ENCODE measurements around the gene HECTD4.
"Not testable (repeated sequence)": the region's sequence is repeated elsewhere in the genome, so short reads cannot be mapped to it uniquely, and the experiment has no call there.

Gene HECTD4

GRCh38 chr12:112160611-112161010 is 221.6 kb downstream of the HECTD4 start:
- no peak for DNase-seq (ENCODE audit: low spot score)

GRCh38 chr12:112159146-112159541 is 223.1 kb downstream of the HECTD4 start:
- no peak for DNase-seq (ENCODE audit: low spot score)

GRCh38 chr12:112158461-112159145 is 223.6 kb downstream of the HECTD4 start:
- not testable (repeated sequence) for DNase-seq (ENCODE audit: low spot score)

GRCh38 chr12:112153893-112154219 is 228.4 kb downstream of the HECTD4 start:
- no peak for DNase-seq (ENCODE audit: low spot score)

- no peak for DNase-seq (ENCODE audit: low spot score)
Measured at GRCh38 chr12:112153181-112153892, 228.9 kb downstream of the HECTD4 start.

GRCh38 chr12:112151766-112152541 is 230.3 kb downstream of the HECTD4 start:
- DNase-seq (ENCODE audit: low spot score): no peak

- DNase-seq (ENCODE audit: low spot score): no peak
Measured at GRCh38 chr12:112149596-112149995, 232.6 kb downstream of the HECTD4 start.

- DNase-seq (ENCODE audit: low spot score): no peak
Measured at GRCh38 chr12:112148031-112148513, 234.2 kb downstream of the HECTD4 start.

- DNase-seq (ENCODE audit: low spot score): no peak
Measured at GRCh38 chr12:112146123-112146522, 236.1 kb downstream of the HECTD4 start.

GRCh38 chr12:112140728-112141127 is 241.5 kb downstream of the HECTD4 start:
- no peak for DNase-seq (ENCODE audit: low spot score)

GRCh38 chr12:112134731-112135130 is 247.5 kb downstream of the HECTD4 start:
- DNase-seq (ENCODE audit: low spot score): no peak

- no peak for DNase-seq (ENCODE audit: low spot score)
Measured at GRCh38 chr12:112133418-112133817, 248.8 kb downstream of the HECTD4 start.

- DNase-seq (ENCODE audit: low spot score): no peak
Measured at GRCh38 chr12:112131686-112132085, 250.5 kb downstream of the HECTD4 start.

- DNase-seq (ENCODE audit: low spot score): no peak
Measured at GRCh38 chr12:112130441-112130998, 251.7 kb downstream of the HECTD4 start.

GRCh38 chr12:112126911-112127310 is 255.3 kb downstream of the HECTD4 start:
- DNase-seq (ENCODE audit: low spot score): no peak

GRCh38 chr12:112126000-112126438 is 256.2 kb downstream of the HECTD4 start:
- DNase-seq (ENCODE audit: low spot score): no peak

- peak; percentile 94 for DNase-seq (ENCODE audit: low spot score)
Measured at GRCh38 chr12:112125250-112125999, 256.8 kb downstream of the HECTD4 start, which contains the start of gene TRAFD1. TRAFD1 (plus strand) TSS chr12:112125560; CDS start chr12:112130523, 4,963 bp downstream.

GRCh38 chr12:112124918-112125249 is 257.3 kb downstream of the HECTD4 start:
- DNase-seq (ENCODE audit: low spot score): no peak

- no peak for DNase-seq (ENCODE audit: low spot score)
Measured at GRCh38 chr12:112122823-112123690, 259.2 kb downstream of the HECTD4 start.

GRCh38 chr12:112121780-112122565 is 260.3 kb downstream of the HECTD4 start:
- no peak for DNase-seq (ENCODE audit: low spot score)
